CD14-positive monocyte (primary cell): Measurements from ENCODE around the gene GRHL1. TPM values are rescaled to one million over a fixed set of nuclear protein-coding genes. Genes with fewer than 3 reads are reported as not detected.

Experiments
- DNase-seq, 3 donors: peaks; one replicate each; pipeline ENCODE4 v3.0.0-alpha.2; 2011 to 2022
- H2AFZ ChIP-seq: 2 replicates; pipeline ENCODE4 v1.6.0; 2012; ENCODE audit warnings: mild to moderate bottlenecking, low read depth, low read length, inconsistent platforms; ENCODE audit not compliant: insufficient read depth, poor library complexity, severe bottlenecking
- H3K27ac ChIP-seq, 2 donors: 1 replicate in 1 of 2; 2 replicates in 1 of 2; pipeline ENCODE4 v1.5.1; 2012 to 2013; ENCODE audit warnings: low read length in 2 of 2, control low read depth in 1 of 2, inconsistent platforms in 1 of 2, low read depth in 1 of 2, mild to moderate bottlenecking in 1 of 2
- H3K27me3 ChIP-seq, 2 donors: one replicate each; pipeline versions ENCODE4 v1.6.0 to v1.6.1; 2011 to 2013; ENCODE audit warnings: low read length in 2 of 2; ENCODE audit not compliant: control insufficient read depth in 2 of 2, insufficient read depth in 2 of 2
- H3K36me3 ChIP-seq, 2 donors: replicated peaks in 1 of 2; 1 replicate in 1 of 2; 2 replicates in 1 of 2; pipeline versions ENCODE4 v1.5.1 to v1.6.1; 2012 to 2013; ENCODE audit warnings: low read length in 2 of 2, control low read depth in 1 of 2, inconsistent platforms in 1 of 2, mild to moderate bottlenecking in 1 of 2; ENCODE audit not compliant: insufficient read depth in 2 of 2, control insufficient read depth in 1 of 2
- H3K4me1 ChIP-seq, 2 donors: 1 replicate in 1 of 2; 2 replicates in 1 of 2; pipeline versions ENCODE4 v1.5.1 to v1.6.1; 2012 to 2013; ENCODE audit warnings: low read length in 2 of 2, control low read depth in 1 of 2, inconsistent platforms in 1 of 2, mild to moderate bottlenecking in 1 of 2, moderate library complexity in 1 of 2; ENCODE audit not compliant: insufficient read depth in 2 of 2, control insufficient read depth in 1 of 2
- H3K4me2 ChIP-seq: replicated peaks from 2 replicates; pipeline ENCODE3; 2012; ENCODE audit warnings: low read length, moderate library complexity, mild to moderate bottlenecking; ENCODE audit not compliant: poor library complexity, severe bottlenecking; ENCODE audit errors: extremely low read depth
- H3K4me3 ChIP-seq, 3 experiments: fragments of 200-600 bp in 1 of 3; sonication (generic) in 1 of 3; replicated peaks in 1 of 3; 1 replicate in 2 of 3; 2 replicates in 1 of 3; pipeline ENCODE4 v1.5.1; 2011 to 2013; ENCODE audit warnings: low read length in 3 of 3, mild to moderate bottlenecking in 3 of 3, control low read depth in 2 of 3, low read depth in 2 of 3, inconsistent platforms in 1 of 3, moderate library complexity in 1 of 3
- H3K79me2 ChIP-seq: 2 replicates; pipeline ENCODE4 v1.6.0; 2012; ENCODE audit warnings: mild to moderate bottlenecking, control low read depth, inconsistent platforms, low read length, moderate library complexity; ENCODE audit not compliant: insufficient read depth
- H3K9ac ChIP-seq: 2 replicates; pipeline ENCODE4 v1.6.0; 2017; ENCODE audit warnings: low read length, mild to moderate bottlenecking; ENCODE audit not compliant: insufficient read depth, poor library complexity, severe bottlenecking
- H3K9me3 ChIP-seq, 2 donors: replicated peaks in 1 of 2; 1 replicate in 1 of 2; 2 replicates in 1 of 2; pipeline versions ENCODE4 v1.5.1 to v1.6.1; 2012 to 2013; ENCODE audit warnings: low read length in 2 of 2, control low read depth in 1 of 2; ENCODE audit not compliant: control insufficient read depth in 1 of 2, insufficient read depth in 1 of 2
- H4K20me1 ChIP-seq: 2 replicates; pipeline ENCODE4 v1.6.0; 2012; ENCODE audit warnings: mild to moderate bottlenecking, low read length, control low read depth, moderate library complexity; ENCODE audit not compliant: insufficient read depth
- H3K27ac Mint-ChIP-seq, 7 donors: one replicate each; pipeline ENCODE4 v1.8.0; 2020; ENCODE audit warnings: mild to moderate bottlenecking in 7 of 7, mixed read lengths in 7 of 7, moderate library complexity in 6 of 7, inconsistent platforms in 2 of 7
- H3K27me3 Mint-ChIP-seq, 3 donors: one replicate each; pipeline ENCODE4 v1.8.0; 2021 to 2022; ENCODE audit warnings: low read depth in 3 of 3, mild to moderate bottlenecking in 3 of 3, mixed read lengths in 3 of 3, moderate library complexity in 3 of 3, inconsistent platforms in 1 of 3
- H3K36me3 Mint-ChIP-seq, 2 donors: one replicate each; pipeline ENCODE4 v1.8.0; 2020; ENCODE audit warnings: mixed read lengths in 2 of 2, inconsistent platforms in 1 of 2, mild to moderate bottlenecking in 1 of 2
- H3K4me1 Mint-ChIP-seq: one replicate; pipeline ENCODE4 v1.8.0; 2020; ENCODE audit warnings: mild to moderate bottlenecking, mixed read lengths
- H3K4me3 Mint-ChIP-seq, 2 donors: one replicate each; pipeline ENCODE4 v1.8.0; 2020; ENCODE audit warnings: mild to moderate bottlenecking in 2 of 2, mixed read lengths in 2 of 2, moderate library complexity in 1 of 2
- H3K9me3 Mint-ChIP-seq, 7 donors: one replicate each; pipeline ENCODE4 v1.8.0; 2020 to 2022; ENCODE audit warnings: mixed read lengths in 7 of 7, mild to moderate bottlenecking in 6 of 7, moderate library complexity in 6 of 7, inconsistent platforms in 2 of 7
- WGBS: methylation state at CpG from one replicate; pipeline ENCODE4 v1.1.5; 2013; ENCODE audit warnings: missing lambda C conversion rate; ENCODE audit not compliant: insufficient coverage; 5-methylcytosine and 5-hydroxymethylcytosine counted together
- intact Hi-C, 2 donors: fragments of 100-400 bp; cut with micrococcal nuclease; formaldehyde crosslinking; loops; one replicate each; pipeline versions ENCODE4 v1.15.0 to v1.15.1; 2023
- polyA plus RNA-seq, 3 donors: library from polyadenylated mRNA; depleted of rRNA in 1 of 3; unstranded in 2 of 3; stranded (reverse) in 1 of 3; fragments of 300-500 nt in 2 of 3; fragments of >200 nt in 1 of 3; fragmentation: Illumina TruSeq in 2 of 3; gene quantifications; 1 replicate in 2 of 3; 2 replicates in 1 of 3; pipeline ENCODE4 v1.2.3, GENCODE V29; 2012 to 2021
- TF ChIP-seq, protein P1 (sequence below): fragments of 200-600 bp; IDR thresholded peaks from one replicate; pipeline ENCODE4 v1.8.0; 2022; ENCODE audit warnings: antibody characterized with exemption, mild to moderate bottlenecking

The GRHL1 gene
- polyA plus RNA-seq, 3 donors = 0.08 TPM; not detected in 2

DNA sequence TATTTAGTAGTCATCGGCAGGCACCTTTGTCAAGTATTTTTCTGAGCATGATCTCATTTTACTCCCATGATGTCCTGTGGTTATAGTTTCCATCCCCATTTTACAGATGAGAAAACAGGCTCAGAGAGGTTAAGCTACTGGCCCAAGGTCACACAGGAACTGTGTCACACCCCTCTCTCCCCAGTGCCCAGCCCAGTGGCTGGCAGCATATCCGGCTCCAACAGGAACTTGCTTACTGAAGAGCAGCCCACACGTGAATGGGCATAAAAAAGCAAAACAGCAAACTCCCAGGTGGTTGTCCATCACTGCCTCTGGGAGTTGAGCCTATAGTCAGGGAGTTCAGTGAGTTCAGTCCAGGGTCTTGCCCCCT is 83.5 kb downstream of the GRHL1 start:
- H3K9ac ChIP-seq = no peak overlapping the region
- H3K36me3 ChIP-seq = no peaks in the 10 kb centered on the region
- Mint-ChIP-seq H3K27me3 (peaks cover 0 to 5% (median 2%) of the 10 kb centered on the region in 3 donors), H3K27ac (peak overlapping the region; percentile 91 to 97 (median 95)), H3K9me3 (peaks cover 0 to 4% (median 0%) of the 10 kb centered on the region in 7 donors), H3K4me3 (no peak overlapping the region), H3K36me3 (peaks cover 21 to 29% of the 10 kb centered on the region in 2 donors), H3K4me1 (peaks cover 81% of the 10 kb centered on the region)
- H3K27ac ChIP-seq = peak overlapping the region; percentile 81 to 90
- H2AFZ ChIP-seq = no peak overlapping the region
- peak; percentile 59 to 76 (median 73) for DNase-seq
- H3K4me1 ChIP-seq = peaks cover 79 to 82% of the 10 kb centered on the region in 2 donors
- peak overlapping the region; percentile 33 for H3K4me2 ChIP-seq
- intact Hi-C loops = no loop called here
- TF ChIP-seq, protein P1, sequence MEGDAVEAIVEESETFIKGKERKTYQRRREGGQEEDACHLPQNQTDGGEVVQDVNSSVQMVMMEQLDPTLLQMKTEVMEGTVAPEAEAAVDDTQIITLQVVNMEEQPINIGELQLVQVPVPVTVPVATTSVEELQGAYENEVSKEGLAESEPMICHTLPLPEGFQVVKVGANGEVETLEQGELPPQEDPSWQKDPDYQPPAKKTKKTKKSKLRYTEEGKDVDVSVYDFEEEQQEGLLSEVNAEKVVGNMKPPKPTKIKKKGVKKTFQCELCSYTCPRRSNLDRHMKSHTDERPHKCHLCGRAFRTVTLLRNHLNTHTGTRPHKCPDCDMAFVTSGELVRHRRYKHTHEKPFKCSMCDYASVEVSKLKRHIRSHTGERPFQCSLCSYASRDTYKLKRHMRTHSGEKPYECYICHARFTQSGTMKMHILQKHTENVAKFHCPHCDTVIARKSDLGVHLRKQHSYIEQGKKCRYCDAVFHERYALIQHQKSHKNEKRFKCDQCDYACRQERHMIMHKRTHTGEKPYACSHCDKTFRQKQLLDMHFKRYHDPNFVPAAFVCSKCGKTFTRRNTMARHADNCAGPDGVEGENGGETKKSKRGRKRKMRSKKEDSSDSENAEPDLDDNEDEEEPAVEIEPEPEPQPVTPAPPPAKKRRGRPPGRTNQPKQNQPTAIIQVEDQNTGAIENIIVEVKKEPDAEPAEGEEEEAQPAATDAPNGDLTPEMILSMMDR = no peak
- H3K27me3 ChIP-seq = no peaks in the 10 kb centered on the region
- no peaks in the 10 kb centered on the region for H4K20me1 ChIP-seq
- H3K79me2 ChIP-seq = peaks cover 12% of the 10 kb centered on the region
- no peaks in the 10 kb centered on the region for H3K9me3 ChIP-seq
- WGBS = 0% methylated on average over 2 of the region's 3 CpGs
- H3K4me3 ChIP-seq = peak overlapping the region in 1 of 3 experiments; percentile 28

DNA sequence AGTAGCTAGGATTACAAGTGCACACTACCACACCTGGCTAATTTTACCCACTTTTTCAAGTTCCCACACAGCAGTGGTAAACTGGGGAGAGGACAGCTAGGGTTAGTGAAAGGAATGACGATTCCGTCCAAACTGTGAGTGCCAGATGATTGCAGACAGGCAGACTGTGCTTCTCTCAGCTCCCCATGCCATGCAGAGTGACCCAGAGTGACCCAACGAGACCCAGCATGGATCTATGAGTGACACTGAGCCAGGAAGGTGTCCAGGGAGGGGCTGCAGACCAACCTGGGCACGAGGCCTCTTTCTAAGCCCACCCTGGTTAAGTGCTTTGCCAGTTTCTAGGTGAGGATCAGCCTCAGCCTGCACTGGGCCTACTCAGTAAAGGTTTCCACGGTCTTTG is 84.1 kb downstream of the GRHL1 start:
- no peaks in the 10 kb centered on the region for H3K9me3 ChIP-seq
- Mint-ChIP-seq H3K36me3 (peaks cover 22 to 29% of the 10 kb centered on the region in 2 donors), H3K9me3 (peaks cover 0 to 4% (median 0%) of the 10 kb centered on the region in 7 donors), H3K27ac (peak overlapping the region; percentile 91 to 97 (median 95)), H3K4me3 (peak overlapping the region; percentile 24 to 62), H3K27me3 (peaks cover under 1 to 5% (median 2%) of the 10 kb centered on the region in 3 donors), H3K4me1 (peaks cover 78% of the 10 kb centered on the region)
- peak overlapping the region; percentile 24 for H2AFZ ChIP-seq
- H3K4me1 ChIP-seq = peaks cover 73 to 76% of the 10 kb centered on the region in 2 donors
- H3K4me2 ChIP-seq = peak overlapping the region; percentile 38
- intact Hi-C loops = no loop called here
- H3K9ac ChIP-seq = peak overlapping the region; percentile 53
- peak overlapping the region; percentile 81 to 90 for H3K27ac ChIP-seq
- H3K79me2 ChIP-seq = peaks cover 6% of the 10 kb centered on the region
- TF ChIP-seq, protein P1 = no peak
- WGBS = 72% methylated on average over 4 of the region's 5 CpGs
- no peaks in the 10 kb centered on the region for H4K20me1 ChIP-seq
- H3K4me3 ChIP-seq = peak overlapping the region in 1 of 3 experiments; percentile 20
- no peaks in the 10 kb centered on the region for H3K27me3 ChIP-seq
- H3K36me3 ChIP-seq = no peaks in the 10 kb centered on the region
- no peak for DNase-seq
